Measurements from ENCODE around the gene MARS1. TPM values are rescaled to one million over a fixed set of nuclear protein-coding genes. Genes with fewer than 3 reads are reported as not detected.

MARS1 gene
- total RNA-seq, 1 donor from 2014 or later = 351 TPM

- Mint-ChIP-seq H3K27ac (ENCODE audit: unreplicated experiment) (no peak overlapping the region), H3K4me1 (ENCODE audit: low read depth, unreplicated experiment) (peaks cover 2% of the 10 kb centered on the region), H3K27me3 (ENCODE audit: low read depth, unreplicated experiment) (no peaks in the 10 kb centered on the region), H3K4me3 (ENCODE audit: unreplicated experiment) (no peak overlapping the region), H3K9me3 (ENCODE audit: unreplicated experiment) (no peaks in the 10 kb centered on the region), H3K36me3 (ENCODE audit: low read depth, unreplicated experiment) (peaks cover 31% of the 10 kb centered on the region)
- no peak overlapping the region for H3K4me2 ChIP-seq (ENCODE audit: low read length)
- H3K36me3 ChIP-seq (ENCODE audit: insufficient read depth, low read length) = peaks cover 66% of the 10 kb centered on the region
- H4K20me1 ChIP-seq (ENCODE audit: insufficient read depth, low read length) = peaks cover 54% of the 10 kb centered on the region
- H3K9ac ChIP-seq (ENCODE audit: low read length) = no peak overlapping the region
- H3K27me3 ChIP-seq (ENCODE audit: insufficient read depth, low read length) = no peaks in the 10 kb centered on the region
- DNase-seq (ENCODE audit: low read depth) (no peak), FAIRE-seq (no peak)
- no peak for TF ChIP-seq EZH2 (IDR thresholded peaks at IDR 0.05; ENCODE audit: insufficient read depth, low read length)
- TF ChIP-seq CTCF (IDR thresholded peaks at IDR 0.05; ENCODE audit: insufficient read depth, low read depth, low read length) = no peak
- H3K4me3 ChIP-seq (ENCODE audit: insufficient read depth, low read depth, low read length) = no peak overlapping the region
- H3K9me3 ChIP-seq (ENCODE audit: insufficient read depth, low read depth, low read length) = no peaks in the 10 kb centered on the region
- H3K4me1 ChIP-seq (ENCODE audit: insufficient read depth, low read length) = no peaks in the 10 kb centered on the region
- H3K79me2 ChIP-seq (ENCODE audit: insufficient read depth, low read length) = peaks cover 10% of the 10 kb centered on the region
- H2AFZ ChIP-seq (ENCODE audit: low read depth, low read length) = no peak overlapping the region
- H3K27ac ChIP-seq (ENCODE audit: low read depth, low read length) = no peak overlapping the region
Measured at GRCh38 chr12:57534250-57534649, 46.4 kb downstream of the MARS1 start.

GRCh38 chr12:57534991-57535543, 47.2 kb downstream of the MARS1 start:
- no peak for DNase-seq (ENCODE audit: low read depth)
- Mint-ChIP-seq H3K36me3 (ENCODE audit: low read depth, unreplicated experiment) (peaks cover 29% of the 10 kb centered on the region), H3K4me3 (ENCODE audit: unreplicated experiment) (no peak overlapping the region), H3K27ac (ENCODE audit: unreplicated experiment) (no peak overlapping the region), H3K9me3 (ENCODE audit: unreplicated experiment) (no peaks in the 10 kb centered on the region), H3K27me3 (ENCODE audit: low read depth, unreplicated experiment) (no peaks in the 10 kb centered on the region), H3K4me1 (ENCODE audit: low read depth, unreplicated experiment) (no peaks in the 10 kb centered on the region)
- Histone ChIP-seq H3K9me3 (ENCODE audit: insufficient read depth, low read depth, low read length) (no peaks in the 10 kb centered on the region), H3K27ac (ENCODE audit: low read depth, low read length) (no peak overlapping the region), H3K4me2 (ENCODE audit: low read length) (no peak overlapping the region), H3K9ac (ENCODE audit: low read length) (peak overlapping the region; percentile 10), H3K27me3 (ENCODE audit: insufficient read depth, low read length) (no peaks in the 10 kb centered on the region), H4K20me1 (ENCODE audit: insufficient read depth, low read length) (peaks cover 54% of the 10 kb centered on the region), H3K4me1 (ENCODE audit: insufficient read depth, low read length) (no peaks in the 10 kb centered on the region), H3K36me3 (ENCODE audit: insufficient read depth, low read length) (peaks cover 61% of the 10 kb centered on the region), H3K4me3 (ENCODE audit: insufficient read depth, low read depth, low read length) (no peak overlapping the region), H2AFZ (ENCODE audit: low read depth, low read length) (no peak overlapping the region), H3K79me2 (ENCODE audit: insufficient read depth, low read length) (peaks cover 15% of the 10 kb centered on the region)
- TF ChIP-seq CTCF (IDR thresholded peaks at IDR 0.05; ENCODE audit: insufficient read depth, low read depth, low read length) (no peak), EZH2 (IDR thresholded peaks at IDR 0.05; ENCODE audit: insufficient read depth, low read length) (no peak)
- FAIRE-seq = no peak

GRCh38 chr12:57535764-57536596, 48.1 kb downstream of the MARS1 start:
- peaks cover 53% of the 10 kb centered on the region for H3K36me3 ChIP-seq (ENCODE audit: insufficient read depth, low read length)
- no peaks in the 10 kb centered on the region for H3K4me1 ChIP-seq (ENCODE audit: insufficient read depth, low read length)
- H3K27me3 Mint-ChIP-seq (ENCODE audit: low read depth, unreplicated experiment) = no peaks in the 10 kb centered on the region
- no peak for DNase-seq (ENCODE audit: low read depth)
- H3K4me3 ChIP-seq (ENCODE audit: insufficient read depth, low read depth, low read length) = no peak overlapping the region
- no peak for TF ChIP-seq EZH2 (IDR thresholded peaks at IDR 0.05; ENCODE audit: insufficient read depth, low read length)
- TF ChIP-seq CTCF (IDR thresholded peaks at IDR 0.05; ENCODE audit: insufficient read depth, low read depth, low read length) = no peak
- no peak overlapping the region for H3K27ac ChIP-seq (ENCODE audit: low read depth, low read length)
- no peaks in the 10 kb centered on the region for H3K9me3 Mint-ChIP-seq (ENCODE audit: unreplicated experiment)
- peaks cover 57% of the 10 kb centered on the region for H4K20me1 ChIP-seq (ENCODE audit: insufficient read depth, low read length)
- H3K79me2 ChIP-seq (ENCODE audit: insufficient read depth, low read length) = peaks cover 21% of the 10 kb centered on the region
- H2AFZ ChIP-seq (ENCODE audit: low read depth, low read length) = no peak overlapping the region
- no peak overlapping the region for H3K9ac ChIP-seq (ENCODE audit: low read length)
- no peaks in the 10 kb centered on the region for H3K9me3 ChIP-seq (ENCODE audit: insufficient read depth, low read depth, low read length)
- H3K4me3 Mint-ChIP-seq (ENCODE audit: unreplicated experiment) = peak overlapping the region; percentile 64
- H3K27ac Mint-ChIP-seq (ENCODE audit: unreplicated experiment) = no peak overlapping the region
- no peak overlapping the region for H3K4me2 ChIP-seq (ENCODE audit: low read length)
- H3K27me3 ChIP-seq (ENCODE audit: insufficient read depth, low read length) = no peaks in the 10 kb centered on the region
- no peak for FAIRE-seq
- peaks cover 7% of the 10 kb centered on the region for H3K4me1 Mint-ChIP-seq (ENCODE audit: low read depth, unreplicated experiment)
- peaks cover 29% of the 10 kb centered on the region for H3K36me3 Mint-ChIP-seq (ENCODE audit: low read depth, unreplicated experiment)
